ENCODE data around the gene ATP11B. TPM values are rescaled to one million over a fixed set of nuclear protein-coding genes. Genes with fewer than 3 reads are reported as not detected.
"Not testable (repeated sequence)": the region's sequence is repeated elsewhere in the genome, so short reads cannot be mapped to it uniquely, and the experiment has no call there.

ATP11B gene
- total RNA-seq, 1 donor from 2014 or later, result 97.5 TPM

- not testable (repeated sequence) for H3K27me3 Mint-ChIP-seq (ENCODE audit: low read depth); H3K4me3 Mint-ChIP-seq (ENCODE audit: low read depth); DNase-seq (ENCODE audit: low spot score); H3K4me1 Mint-ChIP-seq (ENCODE audit: low read depth); H3K9me3 Mint-ChIP-seq; H3K27ac Mint-ChIP-seq
- H3K36me3 Mint-ChIP-seq (ENCODE audit: low read depth), result peaks cover 52% of the 10 kb centered on the region
- intact Hi-C loops (cut with micrococcal nuclease), result loop anchor here (10.0 kb wide), 1 partner anchor 156 kb away; no protein-coding TSS in a partner anchor
Measured at GRCh38 chr3:182870917-182871316, 77.6 kb downstream of the ATP11B start.

GRCh38 chr3:182879031-182879611 lies 85.8 kb downstream of the ATP11B start:
- intact Hi-C loops (cut with micrococcal nuclease), result loop anchor here (10.0 kb wide), 1 partner anchor 164 kb away; no protein-coding TSS in a partner anchor
- H3K4me1 Mint-ChIP-seq (ENCODE audit: low read depth), result peaks cover 5% of the 10 kb centered on the region
- H3K4me3 Mint-ChIP-seq (ENCODE audit: low read depth), result no peak overlapping the region
- no peaks in the 10 kb centered on the region for H3K9me3 Mint-ChIP-seq
- H3K27me3 Mint-ChIP-seq (ENCODE audit: low read depth), result no peaks in the 10 kb centered on the region
- no peak overlapping the region for H3K27ac Mint-ChIP-seq
- DNase-seq (ENCODE audit: low spot score), result no peak
- H3K36me3 Mint-ChIP-seq (ENCODE audit: low read depth), result peaks cover 36% of the 10 kb centered on the region

GRCh38 chr3:182886497-182886896 lies 93.2 kb downstream of the ATP11B start:
- Mint-ChIP-seq H3K4me3 (ENCODE audit: low read depth) (no peak overlapping the region), H3K36me3 (ENCODE audit: low read depth) (peaks cover 34% of the 10 kb centered on the region), H3K9me3 (no peaks in the 10 kb centered on the region), H3K27ac (no peak overlapping the region), H3K27me3 (ENCODE audit: low read depth) (no peaks in the 10 kb centered on the region), H3K4me1 (ENCODE audit: low read depth) (no peaks in the 10 kb centered on the region)
- intact Hi-C loops (cut with micrococcal nuclease), result no loop called here
- DNase-seq (ENCODE audit: low spot score), result no peak

- no peaks in the 10 kb centered on the region for H3K27me3 Mint-ChIP-seq (ENCODE audit: low read depth)
- H3K4me3 Mint-ChIP-seq (ENCODE audit: low read depth), result no peak overlapping the region
- H3K9me3 Mint-ChIP-seq, result no peaks in the 10 kb centered on the region
- intact Hi-C loops (cut with micrococcal nuclease), result no loop called here
- no peak for DNase-seq (ENCODE audit: low spot score)
- peaks cover 51% of the 10 kb centered on the region for H3K36me3 Mint-ChIP-seq (ENCODE audit: low read depth)
- H3K4me1 Mint-ChIP-seq (ENCODE audit: low read depth), result peaks cover 6% of the 10 kb centered on the region
- no peak overlapping the region for H3K27ac Mint-ChIP-seq
Measured at GRCh38 chr3:182889948-182890629, 96.8 kb downstream of the ATP11B start.

- H3K36me3 Mint-ChIP-seq (ENCODE audit: low read depth), result peaks cover 51% of the 10 kb centered on the region
- H3K4me1 Mint-ChIP-seq (ENCODE audit: low read depth), result peaks cover 6% of the 10 kb centered on the region
- no peak for DNase-seq (ENCODE audit: low spot score)
- H3K4me3 Mint-ChIP-seq (ENCODE audit: low read depth), result no peak overlapping the region
- no peak overlapping the region for H3K27ac Mint-ChIP-seq
- H3K9me3 Mint-ChIP-seq, result no peaks in the 10 kb centered on the region
- intact Hi-C loops (cut with micrococcal nuclease), result no loop called here
- no peaks in the 10 kb centered on the region for H3K27me3 Mint-ChIP-seq (ENCODE audit: low read depth)
Measured at GRCh38 chr3:182891364-182891763, 98.1 kb downstream of the ATP11B start.

- Mint-ChIP-seq H3K27ac (peak overlapping the region; percentile 51), H3K4me3 (ENCODE audit: low read depth) (no peak overlapping the region), H3K27me3 (ENCODE audit: low read depth) (no peaks in the 10 kb centered on the region), H3K4me1 (ENCODE audit: low read depth) (peaks cover 6% of the 10 kb centered on the region), H3K36me3 (ENCODE audit: low read depth) (peaks cover 46% of the 10 kb centered on the region), H3K9me3 (no peaks in the 10 kb centered on the region)
- intact Hi-C loops (cut with micrococcal nuclease), result no loop called here
- DNase-seq (ENCODE audit: low spot score), result no peak
Measured at GRCh38 chr3:182892226-182892625, 98.9 kb downstream of the ATP11B start.

- DNase-seq (ENCODE audit: low spot score), result no peak
- no peak overlapping the region for H3K4me3 Mint-ChIP-seq (ENCODE audit: low read depth)
- no peaks in the 10 kb centered on the region for H3K9me3 Mint-ChIP-seq
- H3K36me3 Mint-ChIP-seq (ENCODE audit: low read depth), result peaks cover 38% of the 10 kb centered on the region
- intact Hi-C loops (cut with micrococcal nuclease), result no loop called here
- peaks cover 6% of the 10 kb centered on the region for H3K4me1 Mint-ChIP-seq (ENCODE audit: low read depth)
- no peak overlapping the region for H3K27ac Mint-ChIP-seq
- H3K27me3 Mint-ChIP-seq (ENCODE audit: low read depth), result no peaks in the 10 kb centered on the region
Measured at GRCh38 chr3:182895513-182896112, 102.3 kb downstream of the ATP11B start.

- peaks cover 6% of the 10 kb centered on the region for H3K4me1 Mint-ChIP-seq (ENCODE audit: low read depth)
- no peaks in the 10 kb centered on the region for H3K9me3 Mint-ChIP-seq
- DNase-seq (ENCODE audit: low spot score), result no peak
- H3K27ac Mint-ChIP-seq, result no peak overlapping the region
- no peak overlapping the region for H3K4me3 Mint-ChIP-seq (ENCODE audit: low read depth)
- intact Hi-C loops (cut with micrococcal nuclease), result no loop called here
- H3K36me3 Mint-ChIP-seq (ENCODE audit: low read depth), result peaks cover 32% of the 10 kb centered on the region
- H3K27me3 Mint-ChIP-seq (ENCODE audit: low read depth), result no peaks in the 10 kb centered on the region
Measured at GRCh38 chr3:182896553-182896952, 103.2 kb downstream of the ATP11B start.

- peaks cover 35% of the 10 kb centered on the region for H3K36me3 Mint-ChIP-seq (ENCODE audit: low read depth)
Measured at GRCh38 chr3:182902236-182902635, 108.9 kb downstream of the ATP11B start.

GRCh38 chr3:182904164-182904563 lies 110.9 kb downstream of the ATP11B start:
- no peak overlapping the region for H3K27ac Mint-ChIP-seq
- H3K4me1 Mint-ChIP-seq (ENCODE audit: low read depth), result peaks cover 3% of the 10 kb centered on the region
- no peaks in the 10 kb centered on the region for H3K9me3 Mint-ChIP-seq
- H3K36me3 Mint-ChIP-seq (ENCODE audit: low read depth), result peaks cover 33% of the 10 kb centered on the region
- intact Hi-C loops (cut with micrococcal nuclease), result loop anchor here (10.0 kb wide), 1 partner anchor 191 kb away; the partner anchor contains the start of gene MCCC1
- H3K4me3 Mint-ChIP-seq (ENCODE audit: low read depth), result no peak overlapping the region
- no peak for DNase-seq (ENCODE audit: low spot score)
- no peaks in the 10 kb centered on the region for H3K27me3 Mint-ChIP-seq (ENCODE audit: low read depth)

More at GRCh38 chr3:182902236-182902635, 108.9 kb downstream of the ATP11B start:
- H3K9me3 Mint-ChIP-seq, result no peaks in the 10 kb centered on the region
- H3K4me3 Mint-ChIP-seq (ENCODE audit: low read depth), result no peak overlapping the region
- intact Hi-C loops (cut with micrococcal nuclease), result loop anchor here (10.0 kb wide), 1 partner anchor 193 kb away; the partner anchor contains the start of gene MCCC1
- H3K27me3 Mint-ChIP-seq (ENCODE audit: low read depth), result no peaks in the 10 kb centered on the region
- DNase-seq (ENCODE audit: low spot score), result no peak
- peaks cover 1% of the 10 kb centered on the region for H3K4me1 Mint-ChIP-seq (ENCODE audit: low read depth)
- H3K27ac Mint-ChIP-seq, result no peak overlapping the region

GRCh38 chr3:182905623-182906022 lies 112.3 kb downstream of the ATP11B start:
- H3K27ac Mint-ChIP-seq, result no peak overlapping the region
- peaks cover 33% of the 10 kb centered on the region for H3K36me3 Mint-ChIP-seq (ENCODE audit: low read depth)
- peaks cover 13% of the 10 kb centered on the region for H3K4me1 Mint-ChIP-seq (ENCODE audit: low read depth)
- no peaks in the 10 kb centered on the region for H3K27me3 Mint-ChIP-seq (ENCODE audit: low read depth)
- intact Hi-C loops (cut with micrococcal nuclease), result loop anchor here (10.0 kb wide), 1 partner anchor 189 kb away; the partner anchor contains the start of gene MCCC1
- no peaks in the 10 kb centered on the region for H3K9me3 Mint-ChIP-seq
- no peak for DNase-seq (ENCODE audit: low spot score)
- H3K4me3 Mint-ChIP-seq (ENCODE audit: low read depth), result no peak overlapping the region

- Mint-ChIP-seq H3K9me3 (no peaks in the 10 kb centered on the region), H3K4me1 (ENCODE audit: low read depth) (peaks cover 16% of the 10 kb centered on the region), H3K27me3 (ENCODE audit: low read depth) (no peaks in the 10 kb centered on the region), H3K36me3 (ENCODE audit: low read depth) (peaks cover 35% of the 10 kb centered on the region), H3K4me3 (ENCODE audit: low read depth) (no peak overlapping the region), H3K27ac (no peak overlapping the region)
- DNase-seq (ENCODE audit: low spot score), result no peak
- intact Hi-C loops (cut with micrococcal nuclease), result loop anchor here (10.0 kb wide), 1 partner anchor 189 kb away; the partner anchor contains the start of gene MCCC1
Measured at GRCh38 chr3:182906036-182906435, 112.7 kb downstream of the ATP11B start.

- intact Hi-C loops (cut with micrococcal nuclease), result loop anchor here (10.0 kb wide), 1 partner anchor 186 kb away; the partner anchor contains the start of gene MCCC1
- Mint-ChIP-seq H3K36me3 (ENCODE audit: low read depth) (peaks cover 43% of the 10 kb centered on the region), H3K4me3 (ENCODE audit: low read depth) (no peak overlapping the region), H3K27me3 (ENCODE audit: low read depth) (no peaks in the 10 kb centered on the region), H3K4me1 (ENCODE audit: low read depth) (peaks cover 37% of the 10 kb centered on the region), H3K9me3 (no peaks in the 10 kb centered on the region), H3K27ac (no peak overlapping the region)
- no peak for DNase-seq (ENCODE audit: low spot score)
Measured at GRCh38 chr3:182908471-182908870, 115.2 kb downstream of the ATP11B start.

All from activated T-helper 2 cell treated with anti-CD3 and anti-CD28 coated beads, Interferon-gamma antibody, Interleukin-2, Interleukin-4, amounts not matched to agents 10 μg/mL and 5 μg/mL and 100 μg/mL, durations not matched to agents 14 hours and 24 hours and 36 hours (primary cell).